Parathyroid adenoma (tissue), 2 donors: Measurements from ENCODE around the gene NRXN2.
A peak's percentile ranks its signal among the peaks of the same experiment; 100 is the strongest.

ENCODE experiments used
- H2AFZ ChIP-seq: fragments of 300-600 bp; sonication (generic); one replicate; pipeline ENCODE4 v1.7.0; 2017; ENCODE audit warnings: antibody characterized with exemption, mild to moderate bottlenecking
- H3K27ac ChIP-seq: fragments of 300-600 bp; sonication (generic); one replicate; pipeline ENCODE4 v1.7.0; 2017
- H3K27me3 ChIP-seq: fragments of 300-600 bp; sonication (generic); one replicate; pipeline ENCODE4 v1.7.0; 2017; ENCODE audit warnings: low read length; ENCODE audit not compliant: control insufficient read depth, insufficient read depth
- H3K36me3 ChIP-seq: fragments of 300-600 bp; sonication (generic); one replicate; pipeline ENCODE4 v1.7.0; 2017; ENCODE audit warnings: low read length; ENCODE audit not compliant: control insufficient read depth, insufficient read depth
- H3K4me1 ChIP-seq: fragments of 300-600 bp; sonication (generic); one replicate; pipeline ENCODE4 v1.7.0; 2017; ENCODE audit warnings: control low read depth
- H3K4me2 ChIP-seq: fragments of 300-600 bp; sonication (generic); one replicate; pipeline ENCODE4 v1.7.0; 2017; ENCODE audit warnings: low read length
- H3K4me3 ChIP-seq: fragments of 300-600 bp; sonication (generic); one replicate; pipeline ENCODE4 v1.7.0; 2017; ENCODE audit warnings: low read depth, low read length
- H3K79me2 ChIP-seq: fragments of 300-600 bp; sonication (generic); one replicate; pipeline ENCODE4 v1.7.0; 2017; ENCODE audit warnings: control low read depth
- H3K9ac ChIP-seq: fragments of 300-600 bp; sonication (generic); one replicate; pipeline ENCODE4 v1.7.0; 2017; ENCODE audit warnings: mild to moderate bottlenecking
- H3K9me3 ChIP-seq: fragments of 300-600 bp; sonication (generic); one replicate; pipeline ENCODE4 v1.7.0; 2017; ENCODE audit warnings: low read length; ENCODE audit not compliant: control insufficient read depth
- CTCF ChIP-seq: fragments of 300-600 bp; sonication (generic); IDR thresholded peaks from one replicate; pipeline ENCODE4 v1.7.0; 2017; ENCODE audit warnings: antibody characterized with exemption, mild to moderate bottlenecking
- donor health status: primary hyperparathyroidism.

NRXN2 gene

DNA sequence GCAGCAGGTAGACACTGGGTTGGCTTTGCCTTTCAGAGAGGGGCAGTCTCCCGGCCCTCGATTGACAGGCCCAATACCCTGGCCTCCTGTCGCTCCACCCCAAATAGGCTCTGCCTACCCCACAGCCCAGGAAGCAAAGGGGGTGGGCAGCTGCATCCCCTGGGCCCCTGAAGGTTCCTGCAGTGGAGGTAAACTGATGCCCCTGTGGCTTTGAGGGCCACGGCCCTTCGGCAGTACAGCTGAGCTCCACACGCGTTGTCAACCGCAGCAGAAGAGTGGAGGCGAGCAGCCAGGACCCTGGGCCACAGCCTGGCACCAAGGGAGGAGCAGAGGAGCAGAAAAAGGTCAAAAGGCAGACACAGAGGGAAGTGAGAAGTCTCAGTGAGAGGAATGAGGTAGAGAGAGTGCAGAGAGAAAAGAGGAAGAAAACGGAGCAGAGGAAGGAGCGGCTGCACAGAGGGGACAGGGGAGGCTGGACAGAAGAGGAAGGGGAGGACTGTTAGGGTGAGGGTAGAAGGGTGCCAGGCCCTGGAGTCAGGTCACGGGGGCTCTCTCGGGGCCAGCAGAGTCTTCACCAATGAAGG lies 67.9 kb downstream of the NRXN2 start:
- no peak overlapping the region for H3K4me2 ChIP-seq
- H3K9me3 ChIP-seq = no peaks in the 10 kb centered on the region
- H3K9ac ChIP-seq = no peak overlapping the region
- H3K79me2 ChIP-seq = no peaks in the 10 kb centered on the region
- no peak overlapping the region for H2AFZ ChIP-seq
- no peaks in the 10 kb centered on the region for H3K27me3 ChIP-seq
- no peaks in the 10 kb centered on the region for H3K4me1 ChIP-seq
- H3K4me3 ChIP-seq = no peak overlapping the region
- TF ChIP-seq CTCF = no peak
- H3K27ac ChIP-seq = no peak overlapping the region
- no peaks in the 10 kb centered on the region for H3K36me3 ChIP-seq

GRCh38 chr11:64654439-64654838 lies 68.6 kb downstream of the NRXN2 start:
- Histone ChIP-seq H3K79me2 (no peaks in the 10 kb centered on the region), H3K4me3 (no peak overlapping the region), H3K9me3 (no peaks in the 10 kb centered on the region), H3K36me3 (no peaks in the 10 kb centered on the region), H3K4me1 (no peaks in the 10 kb centered on the region), H3K4me2 (no peak overlapping the region), H2AFZ (no peak overlapping the region), H3K9ac (no peak overlapping the region), H3K27ac (no peak overlapping the region), H3K27me3 (no peaks in the 10 kb centered on the region)
- no peak for TF ChIP-seq CTCF

DNA sequence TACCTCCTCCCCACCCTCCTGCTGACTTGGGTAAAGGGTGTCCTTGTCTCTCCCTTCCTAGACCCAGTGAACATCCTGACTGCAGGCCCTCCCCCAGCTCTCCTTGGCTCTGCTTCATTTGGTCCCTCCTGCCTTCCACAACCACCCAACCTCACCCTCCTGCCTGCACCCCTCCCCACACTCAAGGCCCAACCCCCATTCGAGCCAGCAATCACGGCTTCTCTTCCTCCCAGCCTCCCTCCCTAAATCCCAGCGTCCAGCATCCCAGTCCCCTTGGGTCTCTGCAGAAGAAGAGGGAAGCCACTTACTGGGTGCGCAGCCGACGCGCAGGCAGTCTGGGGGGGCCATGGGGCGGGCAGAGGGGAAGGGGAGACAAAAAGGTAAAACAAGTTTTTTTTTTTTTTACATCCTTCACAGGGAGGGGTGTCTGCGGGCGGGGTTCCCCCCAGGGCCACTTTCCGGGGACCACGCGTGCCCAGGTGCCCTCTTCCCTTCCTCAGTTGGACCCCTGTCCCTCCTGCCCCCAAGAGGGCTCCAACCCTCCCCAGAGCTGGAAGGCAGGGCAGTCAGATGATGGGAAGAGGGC lies 69.5 kb downstream of the NRXN2 start:
- Histone ChIP-seq H3K4me3 (no peak overlapping the region), H3K4me2 (no peak overlapping the region), H3K36me3 (no peaks in the 10 kb centered on the region), H3K27ac (no peak overlapping the region), H3K4me1 (no peaks in the 10 kb centered on the region), H3K27me3 (no peaks in the 10 kb centered on the region), H3K79me2 (no peaks in the 10 kb centered on the region), H3K9me3 (no peaks in the 10 kb centered on the region), H3K9ac (no peak overlapping the region), H2AFZ (no peak overlapping the region)
- no peak for TF ChIP-seq CTCF

DNA sequence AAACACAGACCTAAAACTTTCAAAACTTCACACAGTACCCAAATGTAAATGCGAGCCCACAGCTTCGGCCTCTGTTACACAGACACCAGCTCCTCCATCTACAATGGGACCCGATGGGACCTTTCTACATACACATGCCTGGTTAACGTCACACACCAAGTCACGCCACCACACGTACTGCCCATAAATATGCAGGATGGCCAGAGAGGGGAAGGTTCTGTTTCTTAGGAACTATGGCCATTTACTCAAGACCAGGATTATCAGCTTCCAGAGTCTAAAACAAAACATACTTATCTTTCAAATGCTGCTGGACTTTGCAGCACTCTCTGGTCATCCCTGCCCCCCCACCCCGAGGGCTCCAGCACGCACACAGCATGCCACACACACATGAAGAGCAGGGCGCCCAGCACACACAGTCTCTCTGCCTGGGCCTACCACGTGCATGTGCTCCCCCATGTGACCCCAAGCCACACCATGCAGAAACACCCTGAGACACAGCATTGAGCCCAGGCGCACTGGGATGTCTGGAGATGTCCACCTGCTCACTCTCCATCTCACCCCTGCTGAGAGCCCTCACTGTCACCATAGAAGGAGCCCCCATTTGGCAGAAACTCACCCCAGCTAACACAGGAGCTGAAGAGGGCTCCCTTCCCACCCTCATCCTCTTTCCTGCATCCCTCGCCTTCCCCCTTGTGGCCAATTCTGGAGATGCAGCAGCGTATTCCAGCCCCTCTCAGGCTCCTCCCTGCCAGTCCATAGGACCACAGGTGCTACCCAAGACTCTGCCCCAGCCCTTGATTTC lies 70.2 kb downstream of the NRXN2 start:
- Histone ChIP-seq H3K79me2 (no peaks in the 10 kb centered on the region), H3K4me1 (no peaks in the 10 kb centered on the region), H3K9me3 (no peaks in the 10 kb centered on the region), H3K36me3 (no peaks in the 10 kb centered on the region), H2AFZ (no peak overlapping the region), H3K4me2 (no peak overlapping the region), H3K4me3 (no peak overlapping the region), H3K9ac (no peak overlapping the region), H3K27me3 (no peaks in the 10 kb centered on the region), H3K27ac (no peak overlapping the region)
- peak; percentile 69 for TF ChIP-seq CTCF
